T-helper 2 cell (primary cell): ENCODE data around the gene SOWAHD.
"Not testable (repeated sequence)": the region's sequence is repeated elsewhere in the genome, so short reads cannot be mapped to it uniquely, and the experiment has no call there.

Source experiments
- DNase-seq, 5 experiments: peaks; one replicate each; pipeline versions ENCODE4 v3.0.0 to v3.0.0-alpha.2; 2012 to 2022

SOWAHD gene

GRCh38 chrX:119759248-119759766 lies 919 bp downstream of the SOWAHD start:
- no peak for DNase-seq

GRCh38 chrX:119760026-119760877 lies 1.9 kb downstream of the SOWAHD start:
- DNase-seq, result no peak

- DNase-seq, result no peak
Measured at GRCh38 chrX:119762718-119763117, 4.3 kb downstream of the SOWAHD start.

- DNase-seq, result no peak
Measured at GRCh38 chrX:119763181-119763580, 4.8 kb downstream of the SOWAHD start.

GRCh38 chrX:119763836-119764387 lies 5.5 kb downstream of the SOWAHD start:
- no peak for DNase-seq

- DNase-seq, result not testable (repeated sequence)
Measured at GRCh38 chrX:119768436-119768835, 10.0 kb downstream of the SOWAHD start.

- DNase-seq, result not testable (repeated sequence)
Measured at GRCh38 chrX:119769388-119769787, 11.0 kb downstream of the SOWAHD start.

GRCh38 chrX:119775517-119776238 lies 17.3 kb downstream of the SOWAHD start:
- no peak for DNase-seq

GRCh38 chrX:119778829-119779228 lies 20.4 kb downstream of the SOWAHD start:
- DNase-seq, result no peak

GRCh38 chrX:119783026-119783425 lies 24.6 kb downstream of the SOWAHD start:
- no peak for DNase-seq

- peak in 4 of 5 experiments; percentile 30 to 58 (median 33) for DNase-seq
Measured at GRCh38 chrX:119784747-119785446, 26.5 kb downstream of the SOWAHD start.

GRCh38 chrX:119790977-119791436 lies 32.6 kb downstream of the SOWAHD start:
- peak in 3 of 5 experiments; percentile 7 to 73 (median 13) for DNase-seq

- peak; percentile 47 to 91 (median 74) for DNase-seq
Measured at GRCh38 chrX:119791437-119792231, 33.2 kb downstream of the SOWAHD start, which contains the start of gene RPL39. Gene RPL39, minus strand, starts transcription at chrX:119791630. Its CDS starts 54 bp downstream, at chrX:119791576.

GRCh38 chrX:119801253-119802221 lies 43.1 kb downstream of the SOWAHD start:
- no peak for DNase-seq

- DNase-seq, result no peak
Measured at GRCh38 chrX:119802546-119802945, 44.2 kb downstream of the SOWAHD start.

- DNase-seq, result not testable (repeated sequence)
Measured at GRCh38 chrX:119808461-119808860, 50.1 kb downstream of the SOWAHD start.

- DNase-seq, result no peak
Measured at GRCh38 chrX:119809185-119809666, 50.8 kb downstream of the SOWAHD start.
